ENCODE data around the gene CTTNBP2.
A peak's percentile ranks its signal among the peaks of the same experiment; 100 is the strongest.

Gene CTTNBP2

GRCh38 chr7:117685795-117686194 lies 187.4 kb downstream of the CTTNBP2 start:
- DNase-seq: no peak

- DNase-seq: no peak
Measured at GRCh38 chr7:117683430-117684175, 189.6 kb downstream of the CTTNBP2 start.

GRCh38 chr7:117682681-117683385 lies 190.4 kb downstream of the CTTNBP2 start:
- no peak for DNase-seq

GRCh38 chr7:117679120-117679519 lies 194.1 kb downstream of the CTTNBP2 start:
- no peak for DNase-seq

- DNase-seq: no peak
Measured at GRCh38 chr7:117675497-117676435, 197.5 kb downstream of the CTTNBP2 start.

GRCh38 chr7:117674617-117675016 lies 198.6 kb downstream of the CTTNBP2 start:
- no peak for DNase-seq

- no peak for DNase-seq
Measured at GRCh38 chr7:117673839-117674238, 199.4 kb downstream of the CTTNBP2 start.

GRCh38 chr7:117673367-117673766 lies 199.9 kb downstream of the CTTNBP2 start:
- DNase-seq: peak in 12 of 14 donors; percentile 5 to 66 (median 46)

GRCh38 chr7:117672453-117672852 lies 200.8 kb downstream of the CTTNBP2 start:
- no peak for DNase-seq

GRCh38 chr7:117669818-117670217 lies 203.4 kb downstream of the CTTNBP2 start:
- peak in 1 of 14 donors; percentile 6 for DNase-seq

- no peak for DNase-seq
Measured at GRCh38 chr7:117667456-117667855, 205.8 kb downstream of the CTTNBP2 start.

- DNase-seq: no peak
Measured at GRCh38 chr7:117666689-117667088, 206.6 kb downstream of the CTTNBP2 start.

GRCh38 chr7:117666031-117666430 lies 207.2 kb downstream of the CTTNBP2 start:
- no peak for DNase-seq

- no peak for DNase-seq
Measured at GRCh38 chr7:117665368-117665767, 207.9 kb downstream of the CTTNBP2 start.

- no peak for DNase-seq
Measured at GRCh38 chr7:117664047-117664446, 209.2 kb downstream of the CTTNBP2 start.

GRCh38 chr7:117661328-117661727 lies 211.9 kb downstream of the CTTNBP2 start:
- no peak for DNase-seq
